ENCODE data around the gene BANF1. TPM values are rescaled to one million over a fixed set of nuclear protein-coding genes. Genes with fewer than 3 reads are reported as not detected.

Gene BANF1
- polyA plus RNA-seq, 1 donor (not counting 4 experiments of a cell fraction or from before 2014, with no cell fraction given), result 154 TPM

GRCh38 chr11:66007201-66007634 is 4.9 kb downstream of the BANF1 start:
- Histone ChIP-seq H3K9me3 (ENCODE audit: control insufficient read depth, low read depth, low read length) (no peaks in the 10 kb centered on the region), H3K9ac (ENCODE audit: control insufficient read depth, extremely low read depth, insufficient read depth, low read length) (no peak overlapping the region), H3K79me2 (ENCODE audit: control insufficient read depth, insufficient read depth, low read length) (peaks cover 16% of the 10 kb centered on the region), H3K4me1 (ENCODE audit: control insufficient read depth, extremely low read depth, insufficient read depth, low read length) (peaks cover 36% of the 10 kb centered on the region), H3K36me3 (ENCODE audit: control insufficient read depth in 2 of 2, extremely low read depth in 1 of 2, insufficient read depth in 2 of 2, low read length in 2 of 2) (peaks cover 6 to 7% of the 10 kb centered on the region in 2 experiments), H3K4me3 (ENCODE audit: control insufficient read depth in 2 of 3, extremely low read depth in 1 of 3, insufficient read depth in 2 of 3, low read depth in 1 of 3, low read length in 3 of 3) (no peak overlapping the region), H2AFZ (ENCODE audit: control insufficient read depth, low read length) (no peak overlapping the region), H3K27me3 (ENCODE audit: control insufficient read depth, extremely low read depth, insufficient read depth, low read length) (no peaks in the 10 kb centered on the region), H3K9me1 (ENCODE audit: control insufficient read depth, extremely low read depth, insufficient read depth, low read length) (peaks cover 3% of the 10 kb centered on the region), H3K27ac (ENCODE audit: control insufficient read depth, insufficient read depth, low read length) (no peak overlapping the region), H3K4me2 (ENCODE audit: control insufficient read depth, extremely low read depth, insufficient read depth, low read depth, low read length) (no peak overlapping the region), H4K20me1 (ENCODE audit: control insufficient read depth, extremely low read depth, insufficient read depth, low read length) (no peaks in the 10 kb centered on the region)
- DNase-seq (ENCODE audit: low read depth, low spot score), result no peak
- dilution Hi-C loops (cut with MboI; ENCODE audit: extremely low pct_ligation_motif_present, low sequenced_read_pairs), result no loop called here
- no peak for FAIRE-seq
- no peak for TF ChIP-seq EZH2 (IDR thresholded peaks at IDR 0.05; ENCODE audit: low read length)
- no peak for TF ChIP-seq CTCF (optimal IDR thresholded peaks at IDR 0.05 in 1 of 3, IDR thresholded peaks at IDR 0.05 in 1 of 3, conservative IDR thresholded peaks at IDR 0.05 in 1 of 3; ENCODE audit: extremely low read depth in 1 of 3, insufficient read depth in 2 of 3, low read length in 3 of 3)

- Histone ChIP-seq H3K4me2 (ENCODE audit: control insufficient read depth, extremely low read depth, insufficient read depth, low read depth, low read length) (peak overlapping the region; percentile 44), H2AFZ (ENCODE audit: control insufficient read depth, low read length) (no peak overlapping the region), H3K27me3 (ENCODE audit: control insufficient read depth, extremely low read depth, insufficient read depth, low read length) (no peaks in the 10 kb centered on the region), H3K9me3 (ENCODE audit: control insufficient read depth, low read depth, low read length) (no peaks in the 10 kb centered on the region), H3K79me2 (ENCODE audit: control insufficient read depth, insufficient read depth, low read length) (peaks cover 11% of the 10 kb centered on the region), H3K9ac (ENCODE audit: control insufficient read depth, extremely low read depth, insufficient read depth, low read length) (no peak overlapping the region), H3K9me1 (ENCODE audit: control insufficient read depth, extremely low read depth, insufficient read depth, low read length) (peaks cover 3% of the 10 kb centered on the region), H4K20me1 (ENCODE audit: control insufficient read depth, extremely low read depth, insufficient read depth, low read length) (no peaks in the 10 kb centered on the region), H3K27ac (ENCODE audit: control insufficient read depth, insufficient read depth, low read length) (no peak overlapping the region), H3K4me3 (ENCODE audit: control insufficient read depth in 2 of 3, extremely low read depth in 1 of 3, insufficient read depth in 2 of 3, low read depth in 1 of 3, low read length in 3 of 3) (no peak overlapping the region), H3K4me1 (ENCODE audit: control insufficient read depth, extremely low read depth, insufficient read depth, low read length) (peaks cover 39% of the 10 kb centered on the region), H3K36me3 (ENCODE audit: control insufficient read depth in 2 of 2, extremely low read depth in 1 of 2, insufficient read depth in 2 of 2, low read length in 2 of 2) (peaks cover 6 to 7% of the 10 kb centered on the region in 2 experiments)
- TF ChIP-seq CTCF (optimal IDR thresholded peaks at IDR 0.05 in 1 of 3, IDR thresholded peaks at IDR 0.05 in 1 of 3, conservative IDR thresholded peaks at IDR 0.05 in 1 of 3; ENCODE audit: extremely low read depth in 1 of 3, insufficient read depth in 2 of 3, low read length in 3 of 3), result no peak
- no peak for TF ChIP-seq EZH2 (IDR thresholded peaks at IDR 0.05; ENCODE audit: low read length)
- dilution Hi-C loops (cut with MboI; ENCODE audit: extremely low pct_ligation_motif_present, low sequenced_read_pairs), result no loop called here
- DNase-seq (ENCODE audit: low read depth, low spot score), result no peak
- no peak for FAIRE-seq
These were observed 5.8 kb downstream of the BANF1 start for GRCh38 chr11:66008095-66008467.

Data from keratinocyte (primary cell).